ENCODE measurements around the gene PEAK1.

GRCh38 chr15:77418966-77419835, 703 bp downstream of the PEAK1 start:
- TF ChIP-seq CTCF (IDR thresholded peaks at IDR 0.05; ENCODE audit: extremely low read depth in 1 of 2, insufficient read depth in 1 of 2, low read depth in 1 of 2, low read length in 2 of 2) (peak in 1 of 2 donors; percentile 39), POLR2AphosphoS5 (IDR thresholded peaks at IDR 0.05; ENCODE audit: insufficient read depth, low read depth, low read length) (no peak), EZH2 (IDR thresholded peaks at IDR 0.05; ENCODE audit: borderline replicate concordance, low read depth, low read length, severe bottlenecking) (no peak), MYC (IDR thresholded peaks at IDR 0.05; ENCODE audit: low read depth, low read length) (no peak), POLR2A (IDR thresholded peaks at IDR 0.05; ENCODE audit: low read depth, low read length) (peak; percentile 12), FOS (IDR thresholded peaks at IDR 0.05; ENCODE audit: borderline replicate concordance, insufficient read depth, low read length) (no peak), JUN (IDR thresholded peaks at IDR 0.05; ENCODE audit: borderline replicate concordance, insufficient read depth, insufficient read length, low read depth) (no peak)
